ENCODE results near the gene FBH1. TPM values are rescaled to one million over a fixed set of nuclear protein-coding genes. Genes with fewer than 3 reads are reported as not detected.
"Not testable (repeated sequence)": the region's sequence is repeated elsewhere in the genome, so short reads cannot be mapped to it uniquely, and the experiment has no call there.

FBH1 gene
- total RNA-seq, 1 experiment from 2014 or later = 75.8 TPM

DNA sequence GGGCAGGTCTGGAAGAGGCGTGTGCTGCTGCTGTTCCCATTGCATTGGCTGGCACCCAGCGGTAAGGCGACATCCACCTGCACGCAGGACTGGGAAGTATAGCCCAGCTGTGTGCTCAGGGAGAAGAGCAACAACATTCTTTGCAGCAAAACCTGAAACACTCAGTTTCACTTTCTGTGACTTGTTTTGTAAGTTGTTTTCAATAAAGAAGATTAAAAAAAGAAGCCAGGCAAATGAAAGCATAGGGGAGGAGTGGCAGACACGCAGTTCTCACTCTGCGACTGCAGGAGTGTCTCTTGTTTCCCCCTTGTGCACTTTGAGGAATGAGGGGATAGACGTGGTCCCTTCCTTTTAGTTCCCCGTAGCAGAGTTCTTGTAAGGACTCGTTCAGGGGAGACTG is 5.8 kb downstream of the FBH1 start:
- no peak for DNase-seq (ENCODE audit: low read depth, low spot score)
- in situ Hi-C loops (cut with HindIII; ENCODE audit: low pct_unique_long_range_greater_than_20kb, low sequenced_read_pairs) = no loop called here

DNA sequence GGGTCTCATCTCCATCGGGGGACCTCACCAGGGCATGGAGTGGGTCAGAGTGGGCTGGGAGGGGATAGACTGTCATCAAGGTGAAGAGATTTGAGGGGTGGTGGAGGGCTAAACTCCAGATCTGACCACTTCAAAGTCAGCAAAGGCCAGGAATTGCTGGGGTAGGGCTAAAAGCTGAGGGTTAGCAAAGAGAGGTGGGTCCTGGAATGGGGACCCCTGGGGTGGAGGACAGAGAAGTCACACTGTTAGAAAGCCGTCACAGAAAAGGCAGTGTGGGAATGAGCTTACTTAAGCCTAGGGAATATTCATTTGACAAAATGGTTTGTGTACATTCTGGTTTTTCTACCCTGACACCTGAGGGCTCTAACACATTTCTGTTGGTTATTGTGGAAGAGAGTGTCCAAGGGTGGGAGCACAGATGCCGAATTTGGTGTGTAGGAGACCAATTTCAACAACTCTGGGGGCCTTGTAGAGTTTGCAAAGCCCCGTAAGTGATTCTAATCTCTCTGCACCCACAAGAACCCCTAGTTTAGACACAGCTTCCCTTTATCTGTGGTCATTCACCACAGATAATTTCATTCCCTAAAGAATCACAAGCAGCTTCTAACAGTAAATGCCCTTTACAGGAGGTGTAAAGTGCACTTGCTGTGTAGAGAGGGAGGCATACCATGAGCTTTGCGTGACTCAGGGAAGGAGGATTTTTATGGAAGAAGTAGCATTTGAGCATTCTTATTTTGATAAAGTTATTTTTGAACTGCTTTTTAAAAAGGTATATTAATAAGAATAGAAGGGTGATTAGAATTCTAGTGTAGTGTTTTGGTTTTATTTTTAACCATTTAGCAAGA is 6.4 kb downstream of the FBH1 start:
- in situ Hi-C loops (cut with HindIII; ENCODE audit: low pct_unique_long_range_greater_than_20kb, low sequenced_read_pairs) = no loop called here
- no peak for DNase-seq (ENCODE audit: low read depth, low spot score)

DNA sequence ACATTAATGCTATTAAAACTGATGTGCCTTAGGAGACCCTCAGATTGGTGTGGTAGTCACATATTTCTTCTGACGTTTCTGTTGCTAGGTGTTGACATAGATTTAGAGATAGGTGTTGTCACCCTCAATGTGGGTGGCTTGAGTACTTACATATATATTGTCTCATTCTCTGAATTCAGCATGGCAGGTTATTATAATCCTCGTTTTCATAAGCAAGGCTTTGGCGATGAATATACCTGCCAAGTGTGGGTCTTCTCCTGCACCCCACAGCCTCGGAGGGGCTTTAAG is 7.0 kb downstream of the FBH1 start:
- DNase-seq (ENCODE audit: low read depth, low spot score) = no peak
- in situ Hi-C loops (cut with HindIII; ENCODE audit: low pct_unique_long_range_greater_than_20kb, low sequenced_read_pairs) = no loop called here

DNA sequence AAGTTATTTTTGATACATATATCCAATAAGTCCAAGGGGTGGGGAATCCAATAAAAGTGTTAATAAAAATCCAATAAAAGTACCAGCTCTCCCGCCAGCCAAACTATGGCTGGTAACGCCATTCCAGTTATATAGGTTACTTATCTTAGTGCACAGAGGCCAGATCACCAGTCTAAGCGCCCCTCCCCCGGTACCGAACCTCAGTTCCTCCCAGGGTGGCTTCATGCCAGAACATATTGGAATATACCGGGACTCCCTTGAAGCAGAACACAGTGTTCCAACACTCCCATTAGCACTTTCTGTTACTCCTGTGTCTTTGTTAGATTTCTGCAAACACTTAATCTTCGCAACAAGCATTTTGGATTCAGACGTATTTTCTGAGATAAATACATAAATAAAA is 7.5 kb downstream of the FBH1 start:
- in situ Hi-C loops (cut with HindIII; ENCODE audit: low pct_unique_long_range_greater_than_20kb, low sequenced_read_pairs) = no loop called here
- no peak for DNase-seq (ENCODE audit: low read depth, low spot score)

DNA sequence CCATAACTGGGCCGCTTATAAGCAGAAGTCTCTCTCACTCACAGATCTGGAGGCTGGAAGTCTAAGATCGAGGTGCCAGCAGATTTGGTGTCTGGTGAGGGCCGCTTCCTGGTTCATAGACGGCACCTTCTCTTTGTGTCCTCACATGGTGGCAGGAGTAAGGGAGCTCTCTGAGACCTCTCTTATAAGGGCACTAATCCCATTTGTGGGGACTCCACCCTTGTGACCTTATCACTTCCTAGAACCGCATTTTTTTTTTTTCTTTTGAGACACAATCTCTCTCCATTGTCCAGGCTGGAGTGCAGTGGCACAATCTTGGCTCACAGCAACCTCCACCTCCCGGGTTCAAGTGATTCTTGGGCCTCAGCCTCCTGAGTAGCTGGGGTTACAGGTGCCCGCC is 8.1 kb downstream of the FBH1 start:
- no peak for DNase-seq (ENCODE audit: low read depth, low spot score)
- in situ Hi-C loops (cut with HindIII; ENCODE audit: low pct_unique_long_range_greater_than_20kb, low sequenced_read_pairs) = no loop called here

DNA sequence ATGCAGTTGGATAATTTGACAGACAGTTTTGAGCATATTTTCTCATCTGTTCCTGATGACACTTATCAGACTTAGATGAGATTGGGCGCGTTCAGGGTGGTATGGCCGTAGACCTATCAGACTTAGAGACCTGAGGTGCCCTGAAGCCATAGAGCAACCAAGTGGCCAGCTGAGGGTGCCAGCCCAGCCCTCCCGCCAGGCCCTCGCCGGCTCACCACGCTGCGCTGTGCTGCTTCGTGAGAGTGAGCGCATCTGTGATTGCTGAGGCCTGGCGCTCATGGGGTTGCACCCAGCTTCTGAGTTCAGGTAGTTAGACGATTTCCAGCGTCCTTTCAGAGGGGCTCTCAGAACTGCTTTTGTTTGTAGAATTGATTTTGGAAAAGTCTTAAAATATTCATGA is 10.2 kb downstream of the FBH1 start:
- in situ Hi-C loops (cut with HindIII; ENCODE audit: low pct_unique_long_range_greater_than_20kb, low sequenced_read_pairs) = no loop called here

DNA sequence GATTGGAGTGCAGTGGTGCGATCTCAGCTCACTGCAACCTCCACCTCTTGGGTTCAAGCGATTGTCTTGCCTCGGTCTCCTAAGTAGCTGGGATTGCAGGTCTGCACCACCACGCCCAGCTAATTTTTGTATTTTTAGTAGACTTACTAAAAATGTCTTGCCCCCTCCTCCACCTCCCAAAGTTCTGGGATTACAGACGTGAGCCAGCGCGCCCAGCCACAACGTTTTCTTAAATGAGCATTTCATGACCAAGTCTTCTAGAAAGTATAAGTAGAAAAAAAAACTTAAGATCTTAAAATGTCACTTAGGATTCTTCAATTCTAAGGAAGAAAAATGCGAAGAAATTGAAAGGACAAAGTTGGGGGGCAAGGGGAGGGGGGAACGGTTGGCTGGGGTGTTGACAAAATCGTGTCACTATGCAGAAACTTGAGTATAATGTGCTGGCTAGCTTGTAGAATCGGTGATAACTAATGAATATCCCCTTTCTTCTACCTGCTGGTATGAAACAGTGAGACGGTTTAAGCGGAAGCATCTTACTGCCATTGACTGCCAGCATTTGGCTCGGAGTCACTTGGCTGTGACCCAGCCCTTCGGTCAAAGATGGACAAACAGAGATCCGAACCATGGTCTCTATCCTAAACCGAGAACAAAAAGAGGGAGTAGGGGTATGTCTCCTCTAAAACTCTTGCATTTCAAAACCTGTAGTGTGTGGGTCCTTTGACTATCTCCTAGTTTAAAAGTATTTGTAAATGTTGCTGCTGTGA is 12.7 kb downstream of the FBH1 start:
- in situ Hi-C loops (cut with HindIII; ENCODE audit: low pct_unique_long_range_greater_than_20kb, low sequenced_read_pairs) = no loop called here
- no peak for DNase-seq (ENCODE audit: low read depth, low spot score)

More for the DNA sequence above, 10.2 kb downstream of the FBH1 start:
- DNase-seq (ENCODE audit: low read depth, low spot score) = no peak

DNA sequence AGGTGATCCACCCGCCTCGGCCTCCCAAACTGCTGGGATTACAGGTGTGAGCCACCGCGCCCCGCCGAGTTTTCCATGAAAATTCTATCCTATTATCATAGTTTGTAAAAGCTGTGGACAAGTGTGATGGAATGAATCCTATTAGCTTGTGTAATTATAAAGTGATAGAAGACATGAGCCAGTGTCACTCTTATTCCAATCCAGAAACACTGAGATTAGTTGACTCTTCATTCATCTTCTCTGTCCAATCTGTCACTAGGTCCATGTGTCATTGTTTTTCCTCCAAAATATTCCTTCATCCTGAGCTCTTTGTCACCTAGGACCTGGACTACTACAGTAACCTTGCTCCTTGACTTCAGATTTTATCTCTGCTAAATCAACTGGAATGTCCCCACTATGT is 13.5 kb downstream of the FBH1 start:
- no peak for DNase-seq (ENCODE audit: low read depth, low spot score)
- in situ Hi-C loops (cut with HindIII; ENCODE audit: low pct_unique_long_range_greater_than_20kb, low sequenced_read_pairs) = no loop called here

DNA sequence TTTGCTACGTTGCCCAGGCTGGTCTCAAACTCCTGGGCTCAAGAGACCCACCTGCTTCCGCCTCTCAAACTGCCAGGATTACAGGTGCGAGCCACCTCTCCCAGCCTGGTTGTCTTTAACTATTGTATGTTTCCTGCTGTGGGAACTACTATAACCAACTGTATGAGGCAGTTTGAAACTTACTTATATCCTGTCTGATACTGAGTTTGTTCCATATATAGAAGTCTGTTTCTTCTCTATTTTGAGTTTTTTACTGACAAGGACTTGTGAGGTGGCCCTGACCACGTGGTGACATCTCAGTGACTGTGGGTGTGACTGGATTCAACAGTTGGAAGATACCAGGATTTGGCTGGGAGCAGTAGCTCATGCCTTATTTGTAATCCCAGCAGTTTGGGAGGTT is 14.2 kb downstream of the FBH1 start:
- in situ Hi-C loops (cut with HindIII; ENCODE audit: low pct_unique_long_range_greater_than_20kb, low sequenced_read_pairs) = no loop called here
- no peak for DNase-seq (ENCODE audit: low read depth, low spot score)

DNA sequence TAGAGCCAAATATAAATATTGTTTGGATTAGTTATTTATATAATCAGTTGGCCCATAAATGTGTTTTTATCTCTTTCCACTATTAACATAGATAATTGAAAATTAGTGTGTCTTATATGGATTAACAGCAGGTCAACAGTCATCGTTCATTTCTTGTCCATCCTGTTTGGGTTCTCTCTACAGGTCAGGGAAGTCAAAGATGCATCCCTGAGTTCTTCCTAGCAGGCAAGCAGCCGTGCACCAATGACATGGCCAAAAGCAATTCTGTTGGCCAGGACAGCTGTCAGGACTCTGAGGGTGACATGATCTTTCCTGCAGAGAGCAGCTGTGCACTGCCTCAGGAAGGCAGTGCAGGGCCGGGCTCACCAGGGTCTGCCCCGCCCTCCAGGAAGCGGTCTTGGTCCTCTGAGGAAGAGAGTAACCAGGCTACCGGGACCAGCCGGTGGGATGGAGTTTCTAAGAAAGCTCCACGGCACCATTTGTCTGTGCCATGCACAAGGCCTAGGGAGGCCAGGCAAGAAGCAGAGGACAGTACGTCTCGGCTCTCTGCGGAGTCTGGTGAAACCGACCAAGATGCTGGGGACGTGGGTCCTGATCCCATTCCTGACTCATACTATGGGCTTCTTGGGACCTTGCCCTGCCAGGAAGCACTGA is 15.9 kb downstream of the FBH1 start:
- no peak for DNase-seq (ENCODE audit: low read depth, low spot score)

DNA sequence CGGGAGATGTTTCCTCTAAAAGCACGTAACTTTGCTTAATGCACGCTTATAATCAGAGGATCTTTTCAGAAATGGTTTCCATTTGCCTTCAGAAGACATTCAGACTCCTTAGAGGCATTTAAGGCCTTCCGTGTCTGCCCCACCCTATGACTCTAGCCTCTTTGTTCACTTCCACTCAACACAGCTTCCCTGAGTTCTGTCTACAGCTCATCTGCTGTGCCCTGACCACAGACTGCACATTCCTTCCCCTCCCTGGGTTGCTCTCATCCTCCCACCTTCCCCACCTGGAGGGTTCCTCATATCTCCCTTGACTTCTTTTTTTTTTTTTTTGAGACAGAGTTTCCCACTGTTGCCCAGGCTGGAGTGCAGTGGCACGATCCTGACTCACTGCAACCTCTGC is 16.6 kb downstream of the FBH1 start:
- in situ Hi-C loops (cut with HindIII; ENCODE audit: low pct_unique_long_range_greater_than_20kb, low sequenced_read_pairs) = no loop called here
- no peak for DNase-seq (ENCODE audit: low read depth, low spot score)

More for the DNA sequence above, 15.9 kb downstream of the FBH1 start:
- in situ Hi-C loops (cut with HindIII; ENCODE audit: low pct_unique_long_range_greater_than_20kb, low sequenced_read_pairs) = no loop called here

DNA sequence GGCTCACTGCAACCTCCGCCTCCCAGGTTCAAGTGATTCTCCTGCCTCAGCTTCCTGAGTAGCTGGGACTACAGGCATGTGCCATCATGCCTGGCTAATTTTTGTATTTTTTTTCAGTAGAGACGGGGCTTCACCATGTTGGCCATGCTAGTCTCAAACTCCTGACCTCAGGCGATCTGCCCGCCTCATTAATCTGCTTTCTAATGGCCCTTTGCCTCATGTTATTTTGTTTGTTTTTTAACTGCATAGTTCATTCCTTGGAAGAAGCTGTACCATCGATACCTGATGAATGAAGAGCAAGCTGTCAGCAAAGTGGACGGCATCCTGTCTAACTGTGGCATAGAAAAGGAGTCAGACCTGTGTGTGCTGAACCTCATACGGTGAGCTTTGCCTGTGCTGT is 18.6 kb downstream of the FBH1 start:
- in situ Hi-C loops (cut with HindIII; ENCODE audit: low pct_unique_long_range_greater_than_20kb, low sequenced_read_pairs); DNase-seq (ENCODE audit: low read depth, low spot score): not testable (repeated sequence)

DNA sequence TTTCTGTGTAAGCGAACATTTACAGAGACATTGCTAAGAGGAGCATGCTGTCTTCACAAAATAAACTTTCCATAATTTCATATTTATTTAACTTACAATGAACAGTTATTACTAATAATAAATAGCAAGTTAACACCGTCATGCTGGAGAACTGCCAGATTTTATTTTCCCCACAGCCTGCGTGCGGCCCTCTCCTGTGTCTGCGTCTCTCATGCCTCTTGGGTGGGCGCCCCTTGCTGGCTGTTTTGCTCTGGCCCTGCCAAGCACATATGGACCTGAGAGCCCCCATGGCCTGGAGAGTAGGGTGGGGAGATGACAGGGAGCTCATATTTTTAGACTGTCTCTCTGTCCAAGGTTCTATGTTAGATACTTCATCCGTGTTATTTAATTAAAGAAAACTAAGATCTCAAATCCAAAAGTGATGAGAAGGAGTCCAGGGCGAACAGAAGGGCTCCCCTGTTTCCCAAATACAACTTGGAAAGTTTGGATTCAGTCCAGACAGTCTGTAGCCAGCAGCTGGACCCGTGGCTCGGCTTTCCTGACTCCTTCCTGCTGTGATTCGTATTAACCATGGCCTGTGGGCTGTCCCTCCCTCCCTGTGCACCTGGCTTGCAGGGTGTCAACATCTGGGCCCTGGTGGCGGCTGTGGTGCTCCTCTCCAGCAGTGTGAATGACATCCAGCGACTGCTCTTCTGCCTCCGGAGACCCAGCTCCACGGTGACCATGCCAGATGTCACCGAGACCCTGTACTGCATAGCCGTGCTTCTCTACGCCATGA is 20.5 kb downstream of the FBH1 start:
- in situ Hi-C loops (cut with HindIII; ENCODE audit: low pct_unique_long_range_greater_than_20kb, low sequenced_read_pairs) = no loop called here
- no peak for DNase-seq (ENCODE audit: low read depth, low spot score)

DNA sequence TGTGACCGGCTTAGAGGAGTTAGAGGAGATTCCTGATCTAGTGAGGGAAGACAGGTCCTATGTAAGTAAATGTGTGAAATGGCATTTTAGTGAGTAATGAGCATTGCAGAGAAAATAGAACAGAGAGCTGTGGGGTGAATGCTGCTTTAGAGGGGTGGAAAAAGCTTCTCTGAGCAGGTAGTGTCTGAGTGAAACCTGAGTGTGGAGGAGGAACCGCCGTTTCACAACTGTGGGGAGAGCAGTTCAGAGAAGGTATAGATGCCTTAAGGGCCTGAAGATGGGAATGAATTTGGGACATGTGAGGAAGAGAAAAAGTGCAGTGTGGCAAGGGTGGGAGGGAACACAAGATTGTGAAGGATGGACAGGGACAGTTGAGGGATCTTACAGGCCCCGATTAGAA is 21.6 kb downstream of the FBH1 start:
- no peak for DNase-seq (ENCODE audit: low read depth, low spot score)
- in situ Hi-C loops (cut with HindIII; ENCODE audit: low pct_unique_long_range_greater_than_20kb, low sequenced_read_pairs) = no loop called here

DNA sequence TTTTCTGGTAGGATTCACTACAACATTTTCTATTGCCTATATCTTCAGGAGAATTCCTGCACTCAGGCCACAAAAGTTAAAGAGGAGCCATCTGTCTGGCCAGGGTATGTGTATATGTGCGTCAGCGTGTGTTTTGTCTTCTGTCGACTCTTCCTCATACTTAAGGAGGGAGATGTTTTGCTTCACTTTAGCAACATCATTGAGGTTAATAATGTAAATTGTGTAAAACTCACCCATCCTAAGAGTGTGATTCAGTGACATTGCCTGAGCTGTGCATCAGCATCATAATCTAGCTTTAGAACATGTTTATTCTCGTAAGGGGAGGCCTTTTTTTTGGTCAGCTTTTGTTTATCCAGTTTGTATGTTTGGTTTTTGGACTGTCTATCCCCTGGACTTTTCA is 23.7 kb downstream of the FBH1 start:
- DNase-seq (ENCODE audit: low read depth, low spot score) = no peak
- in situ Hi-C loops (cut with HindIII; ENCODE audit: low pct_unique_long_range_greater_than_20kb, low sequenced_read_pairs) = no loop called here

DNA sequence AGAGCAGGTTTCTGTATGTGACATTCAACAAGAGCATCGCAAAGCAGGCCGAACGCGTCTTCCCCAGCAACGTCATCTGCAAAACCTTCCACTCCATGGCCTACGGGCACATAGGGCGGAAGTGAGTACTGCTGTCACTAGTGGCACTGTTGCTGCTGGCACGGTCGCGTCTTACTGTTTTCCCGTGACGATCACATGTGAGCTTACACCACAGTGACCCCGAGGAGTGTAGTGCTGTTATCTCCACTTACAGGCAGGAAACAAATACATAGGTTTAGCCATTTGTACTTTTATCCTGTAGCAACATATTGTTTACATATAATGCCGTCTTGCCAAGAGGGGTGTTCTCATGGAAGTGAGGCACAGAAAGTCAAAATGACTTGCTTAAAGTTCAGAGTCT is 25.4 kb downstream of the FBH1 start:
- DNase-seq (ENCODE audit: low read depth, low spot score) = no peak
- in situ Hi-C loops (cut with HindIII; ENCODE audit: low pct_unique_long_range_greater_than_20kb, low sequenced_read_pairs) = no loop called here

DNA sequence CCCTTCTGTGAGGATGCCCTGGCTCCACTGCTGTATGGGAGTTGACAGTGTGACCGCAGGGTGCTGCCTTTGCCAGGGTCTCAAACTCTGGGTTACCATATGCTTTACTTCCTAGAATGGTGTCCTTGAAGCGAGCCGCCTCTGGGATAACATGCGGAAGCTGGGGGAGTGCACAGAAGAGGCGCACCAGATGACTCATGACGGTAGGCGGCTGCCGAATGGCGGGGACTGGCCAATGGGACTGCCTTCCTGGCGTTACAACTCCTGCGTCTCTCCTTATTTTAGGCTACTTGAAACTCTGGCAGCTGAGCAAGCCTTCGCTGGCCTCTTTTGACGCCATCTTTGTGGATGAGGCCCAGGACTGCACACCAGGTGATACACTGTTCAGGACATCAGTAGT is 27.3 kb downstream of the FBH1 start:
- in situ Hi-C loops (cut with HindIII; ENCODE audit: low pct_unique_long_range_greater_than_20kb, low sequenced_read_pairs) = no loop called here
- DNase-seq (ENCODE audit: low read depth, low spot score) = no peak

DNA sequence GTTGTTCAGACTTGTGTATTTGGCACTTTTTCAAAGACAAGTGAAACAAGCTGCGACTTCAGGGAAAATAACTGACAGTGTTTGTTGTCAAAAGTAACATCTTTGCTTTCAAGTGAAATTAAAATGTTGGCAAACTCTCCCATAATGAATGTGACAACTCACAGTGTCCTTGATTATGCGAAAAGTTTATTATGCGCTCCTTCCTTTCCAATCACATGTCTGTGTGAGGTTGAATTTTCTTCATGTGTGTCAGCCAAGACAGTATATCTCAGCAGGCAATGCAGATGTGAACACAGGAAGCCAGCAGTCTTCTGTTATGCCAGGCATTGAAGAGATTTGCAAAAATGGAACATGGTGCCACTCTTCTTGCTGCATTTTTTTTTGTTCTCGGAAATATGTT is 28.7 kb downstream of the FBH1 start:
- no peak for DNase-seq (ENCODE audit: low read depth, low spot score)
- in situ Hi-C loops (cut with HindIII; ENCODE audit: low pct_unique_long_range_greater_than_20kb, low sequenced_read_pairs) = no loop called here
